Measurements from ENCODE around the gene GINM1.

- TF ChIP-seq YY1 (IDR thresholded peaks at IDR 0.05; ENCODE audit: insufficient read depth, insufficient read length), result no peak
- TF ChIP-seq SUZ12 (IDR thresholded peaks at IDR 0.05; ENCODE audit: extremely low read depth, insufficient read depth, insufficient read length), result no peak
Measured at GRCh38 chr6:149580880-149581279, 14.7 kb downstream of the GINM1 start.
